A549 (cell line): ENCODE data around the gene SV2C.

Experiments
- CHD2 ChIP-seq: fragments of 150-350 bp; IDR thresholded peaks from 2 replicates; pipeline ENCODE4 v1.6.1; 2014; ENCODE audit warnings: low read length; ENCODE audit not compliant: partially characterized antibody
- EP300 ChIP-seq, 2 experiments: fragments of >200 bp; sonication (Bioruptor Twin); formaldehyde crosslinking; IDR thresholded peaks; 2 replicates in 1 of 2; 3 replicates in 1 of 2; pipeline ENCODE4 v1.6.1; 2016 to 2017
- POLR2A ChIP-seq: IDR thresholded peaks from 2 replicates; pipeline ENCODE4 v1.6.1; 2012; ENCODE audit warnings: mild to moderate bottlenecking, low read length
- TF ChIP-seq, protein P1 (sequence below): fragments of >200 bp; sonication (Bioruptor Twin); formaldehyde crosslinking; IDR thresholded peaks from 3 replicates; pipeline ENCODE4 v1.5.1; 2016
- TF ChIP-seq, protein P2 (sequence below): fragments of 450-650 bp; IDR thresholded peaks from 2 replicates; pipeline ENCODE4 v1.6.1; 2014; ENCODE audit warnings: antibody characterized with exemption
- TF ChIP-seq, protein P3 (sequence below): IDR thresholded peaks from 2 replicates; pipeline ENCODE4 v1.6.1; 2012

DNA sequence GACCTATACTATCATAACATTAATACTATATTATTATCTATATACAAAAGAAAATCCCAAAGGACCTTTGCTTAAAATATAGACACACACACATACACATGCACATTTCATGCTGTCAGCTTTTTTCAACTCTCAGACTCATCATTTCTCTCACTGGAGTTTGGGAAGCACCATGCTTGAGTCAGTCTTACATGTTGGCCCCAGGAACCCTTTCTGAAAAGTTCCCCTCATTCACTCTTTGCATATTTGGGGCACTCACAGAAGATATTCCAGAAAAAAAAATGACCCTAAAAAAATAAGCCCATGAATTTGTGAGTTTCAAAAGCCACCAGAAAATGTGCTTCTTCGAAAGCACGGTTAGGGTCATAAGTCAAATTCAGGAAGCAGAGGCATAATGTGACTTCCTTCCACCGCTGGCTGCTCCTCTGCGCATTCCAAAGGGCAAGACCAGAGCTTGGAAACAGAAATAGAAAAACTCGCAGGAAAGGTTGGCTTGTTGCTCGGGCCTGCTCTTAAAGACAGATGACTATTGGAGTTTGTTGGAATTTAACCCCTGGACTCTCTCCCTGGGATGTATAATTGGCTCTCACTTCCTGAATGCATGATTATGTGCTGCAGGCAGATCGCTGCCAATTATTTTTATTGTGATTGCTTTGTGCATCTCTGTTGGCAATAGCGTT, 190.2 kb downstream of the SV2C start:
- TF ChIP-seq EP300 (IDR thresholded peaks at IDR 0.05) (no peak), POLR2A (no peak), CHD2 (no peak)
- TF ChIP-seq, protein P1, sequence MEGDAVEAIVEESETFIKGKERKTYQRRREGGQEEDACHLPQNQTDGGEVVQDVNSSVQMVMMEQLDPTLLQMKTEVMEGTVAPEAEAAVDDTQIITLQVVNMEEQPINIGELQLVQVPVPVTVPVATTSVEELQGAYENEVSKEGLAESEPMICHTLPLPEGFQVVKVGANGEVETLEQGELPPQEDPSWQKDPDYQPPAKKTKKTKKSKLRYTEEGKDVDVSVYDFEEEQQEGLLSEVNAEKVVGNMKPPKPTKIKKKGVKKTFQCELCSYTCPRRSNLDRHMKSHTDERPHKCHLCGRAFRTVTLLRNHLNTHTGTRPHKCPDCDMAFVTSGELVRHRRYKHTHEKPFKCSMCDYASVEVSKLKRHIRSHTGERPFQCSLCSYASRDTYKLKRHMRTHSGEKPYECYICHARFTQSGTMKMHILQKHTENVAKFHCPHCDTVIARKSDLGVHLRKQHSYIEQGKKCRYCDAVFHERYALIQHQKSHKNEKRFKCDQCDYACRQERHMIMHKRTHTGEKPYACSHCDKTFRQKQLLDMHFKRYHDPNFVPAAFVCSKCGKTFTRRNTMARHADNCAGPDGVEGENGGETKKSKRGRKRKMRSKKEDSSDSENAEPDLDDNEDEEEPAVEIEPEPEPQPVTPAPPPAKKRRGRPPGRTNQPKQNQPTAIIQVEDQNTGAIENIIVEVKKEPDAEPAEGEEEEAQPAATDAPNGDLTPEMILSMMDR: no peak
- TF ChIP-seq, protein P2, sequence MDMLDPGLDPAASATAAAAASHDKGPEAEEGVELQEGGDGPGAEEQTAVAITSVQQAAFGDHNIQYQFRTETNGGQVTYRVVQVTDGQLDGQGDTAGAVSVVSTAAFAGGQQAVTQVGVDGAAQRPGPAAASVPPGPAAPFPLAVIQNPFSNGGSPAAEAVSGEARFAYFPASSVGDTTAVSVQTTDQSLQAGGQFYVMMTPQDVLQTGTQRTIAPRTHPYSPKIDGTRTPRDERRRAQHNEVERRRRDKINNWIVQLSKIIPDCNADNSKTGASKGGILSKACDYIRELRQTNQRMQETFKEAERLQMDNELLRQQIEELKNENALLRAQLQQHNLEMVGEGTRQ: no peak
- TF ChIP-seq, protein P3, sequence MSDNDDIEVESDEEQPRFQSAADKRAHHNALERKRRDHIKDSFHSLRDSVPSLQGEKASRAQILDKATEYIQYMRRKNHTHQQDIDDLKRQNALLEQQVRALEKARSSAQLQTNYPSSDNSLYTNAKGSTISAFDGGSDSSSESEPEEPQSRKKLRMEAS: no peak
